Natural killer cell treated with Interleukin-12 subunit alpha and Interleukin-12 subunit beta and Interleukin-15 and Interleukin-18, amount 100 ng/mL, for 72 hours (primary cell): ENCODE measurements around the gene EIF4E3. TPM values are rescaled to one million over a fixed set of nuclear protein-coding genes. Genes with fewer than 3 reads are reported as not detected.

Experiments used
- ATAC-seq, 2 donors: fragments of 150-1000 bp; cut with Tn5 transposase in 1 of 2; sonication (Bioruptor Pico), chemical (Tn5 transposase) in 1 of 2; 2 replicates each; pipeline ENCODE4 v1.10.0; 2021
- DNase-seq: peaks from one replicate; pipeline ENCODE4 v3.0.0; 2022; ENCODE audit warnings: low spot score
- H3K27ac Mint-ChIP-seq, 2 donors: 1 replicate in 1 of 2; 2 replicates in 1 of 2; pipeline ENCODE4 v1.8.0; 2022; ENCODE audit warnings: mixed read lengths in 2 of 2, mild to moderate bottlenecking in 1 of 2, moderate library complexity in 1 of 2
- H3K27me3 Mint-ChIP-seq, 2 donors: 1 replicate in 1 of 2; 2 replicates in 1 of 2; pipeline ENCODE4 v1.8.0; 2022; ENCODE audit warnings: mixed read lengths in 2 of 2
- H3K36me3 Mint-ChIP-seq: one replicate; pipeline ENCODE4 v1.8.0; 2022; ENCODE audit warnings: mixed read lengths
- H3K4me1 Mint-ChIP-seq, 2 donors: 1 replicate in 1 of 2; 2 replicates in 1 of 2; pipeline ENCODE4 v1.8.0; 2022; ENCODE audit warnings: low read depth in 2 of 2, mixed read lengths in 2 of 2, mild to moderate bottlenecking in 1 of 2
- H3K4me3 Mint-ChIP-seq: one replicate; pipeline ENCODE4 v1.8.0; 2022; ENCODE audit warnings: mixed read lengths
- H3K9me3 Mint-ChIP-seq: 2 replicates; pipeline ENCODE4 v1.8.0; 2022; ENCODE audit warnings: mixed read lengths
- total RNA-seq, 2 donors: library from RNA; stranded (reverse); gene quantifications; one replicate each; pipeline ENCODE4 v1.2.3, GENCODE V29; 2022

EIF4E3 gene
- total RNA-seq, 2 donors from 2014 or later, result 20.4 to 24.0 TPM

DNA sequence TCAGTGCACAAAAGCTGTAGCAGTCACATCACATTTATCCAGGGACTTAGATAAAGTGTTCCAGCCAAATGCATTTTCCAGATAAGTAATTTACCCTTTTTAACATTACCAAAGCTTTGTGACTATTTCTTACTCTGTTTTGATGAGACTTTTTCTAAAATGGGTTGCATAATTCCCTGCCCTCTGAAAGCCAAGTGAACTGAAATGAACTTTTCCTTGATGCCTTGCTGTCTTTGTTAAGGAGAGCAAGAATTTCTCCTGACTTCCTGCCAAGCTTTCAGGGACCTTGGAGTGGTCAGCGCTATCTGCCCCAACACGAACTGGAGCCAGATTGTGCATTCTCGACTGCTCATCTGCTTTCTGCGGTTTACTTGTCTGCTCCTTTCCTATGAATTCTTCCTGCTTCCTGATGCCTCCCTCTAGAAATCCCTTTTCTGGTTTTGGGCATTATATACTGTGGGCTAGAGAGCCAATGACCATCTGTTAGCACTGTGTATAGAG, 34.8 kb downstream of the EIF4E3 start:
- Mint-ChIP-seq H3K4me3 (no peak overlapping the region), H3K27ac (no peak overlapping the region), H3K36me3 (peaks cover 5% of the 10 kb centered on the region), H3K27me3 (no peaks in the 10 kb centered on the region), H3K4me1 (peaks cover 3 to 18% of the 10 kb centered on the region in 2 donors), H3K9me3 (no peaks in the 10 kb centered on the region)
- no peak for DNase-seq
- no peak for ATAC-seq

DNA sequence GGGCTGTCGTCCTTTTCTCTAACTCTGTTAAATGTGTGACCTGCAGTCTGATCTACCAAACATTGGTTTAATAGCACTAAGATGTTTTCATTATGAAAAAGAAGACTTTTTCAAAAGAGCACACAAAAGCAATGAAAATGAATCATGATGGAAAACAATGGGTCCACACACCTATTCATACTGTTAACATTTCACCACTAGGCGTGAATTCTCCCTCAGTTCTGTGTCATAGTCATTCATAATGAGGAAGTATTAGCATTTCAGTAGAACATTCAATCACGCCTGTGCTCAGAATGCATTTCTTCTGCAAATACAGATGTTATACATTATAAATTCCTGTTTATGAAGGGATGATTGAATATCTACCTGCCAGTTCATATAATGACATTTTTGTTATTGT, 35.9 kb downstream of the EIF4E3 start:
- Mint-ChIP-seq H3K4me1 (peaks cover 3 to 18% of the 10 kb centered on the region in 2 donors), H3K36me3 (peaks cover 10% of the 10 kb centered on the region), H3K9me3 (no peaks in the 10 kb centered on the region), H3K27ac (no peak overlapping the region), H3K4me3 (no peak overlapping the region), H3K27me3 (no peaks in the 10 kb centered on the region)
- DNase-seq, result no peak
- ATAC-seq, result peak in 1 of 2 donors; percentile 82

DNA sequence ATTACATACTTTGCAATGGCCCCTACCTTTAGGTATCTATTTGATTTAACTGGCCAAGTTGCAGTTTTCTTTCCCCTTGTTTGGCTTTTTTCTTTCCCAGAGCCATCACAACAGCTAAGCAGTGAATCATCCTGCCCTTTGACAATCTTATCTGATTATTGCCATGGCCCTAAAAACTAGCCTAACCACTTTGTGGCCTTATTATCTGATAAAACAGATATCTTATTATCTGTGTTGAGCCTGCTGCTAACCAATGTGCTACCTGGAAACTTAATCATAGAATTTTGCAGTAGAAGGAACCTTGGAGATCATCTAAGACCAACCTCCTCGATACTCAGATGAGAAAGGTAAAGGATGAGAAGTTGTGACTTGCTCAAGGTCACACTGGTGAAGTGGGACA, 37.1 kb downstream of the EIF4E3 start:
- H3K4me1 Mint-ChIP-seq, result peaks cover 3 to 18% of the 10 kb centered on the region in 2 donors
- no peak overlapping the region for H3K27ac Mint-ChIP-seq
- H3K4me3 Mint-ChIP-seq, result no peak overlapping the region
- no peak for DNase-seq
- H3K36me3 Mint-ChIP-seq, result peaks cover 14% of the 10 kb centered on the region
- ATAC-seq, result no peak
- no peaks in the 10 kb centered on the region for H3K27me3 Mint-ChIP-seq
- no peaks in the 10 kb centered on the region for H3K9me3 Mint-ChIP-seq

DNA sequence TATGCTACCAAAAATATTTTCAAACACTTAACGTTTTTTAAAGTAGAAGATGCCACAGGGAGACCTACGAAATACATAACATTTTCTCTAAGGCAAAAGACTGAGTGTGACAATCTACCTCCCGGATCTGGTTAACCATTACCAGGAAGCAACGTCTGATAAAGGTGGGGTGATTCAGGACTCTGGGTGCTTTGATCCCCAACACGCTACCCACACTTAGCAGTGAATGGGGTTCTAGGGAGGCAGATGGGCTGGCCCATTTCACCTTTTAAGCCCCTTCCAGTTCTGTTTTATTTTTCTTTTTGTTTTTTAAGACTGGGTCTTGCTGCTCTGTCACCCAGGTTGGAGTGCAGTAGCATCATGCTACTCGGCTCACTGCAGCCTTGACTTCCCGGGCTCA, 39.5 kb downstream of the EIF4E3 start:
- Mint-ChIP-seq H3K27me3 (no peaks in the 10 kb centered on the region), H3K4me3 (no peak overlapping the region), H3K36me3 (peaks cover 14% of the 10 kb centered on the region), H3K27ac (no peak overlapping the region), H3K4me1 (peaks cover 13 to 26% of the 10 kb centered on the region in 2 donors), H3K9me3 (no peaks in the 10 kb centered on the region)
- DNase-seq (no peak), ATAC-seq (no peak)

DNA sequence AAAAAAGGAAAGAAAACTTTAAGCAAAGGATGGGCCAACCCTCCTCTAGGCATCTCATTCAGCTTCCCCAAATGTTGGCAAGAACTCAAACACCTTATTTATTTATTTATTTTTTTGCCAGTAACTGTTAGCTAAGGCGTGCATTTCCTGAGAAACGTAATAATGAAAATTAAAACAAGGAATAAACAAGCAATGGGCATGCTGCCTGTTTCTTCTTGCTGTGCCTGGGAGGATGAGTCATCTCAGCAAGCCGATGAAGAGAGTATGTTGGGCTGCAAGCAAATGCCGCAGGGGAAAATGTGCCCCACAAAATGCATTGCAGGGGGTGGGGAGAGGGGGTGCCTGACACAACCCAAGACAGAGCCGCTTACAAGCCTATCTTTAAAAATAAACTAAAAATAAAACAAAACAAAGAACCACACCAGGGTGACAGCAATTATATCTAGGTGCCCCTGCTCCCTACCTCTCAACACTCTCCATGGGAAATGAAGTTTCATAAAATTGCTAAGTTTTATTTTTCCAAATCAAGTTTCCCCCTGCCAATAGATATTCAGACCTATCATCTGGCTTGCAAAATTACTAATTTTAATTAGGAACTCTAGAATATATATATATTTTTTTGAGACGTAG, 40.3 kb downstream of the EIF4E3 start:
- DNase-seq, result no peak
- no peaks in the 10 kb centered on the region for H3K27me3 Mint-ChIP-seq
- no peaks in the 10 kb centered on the region for H3K9me3 Mint-ChIP-seq
- no peak overlapping the region for H3K4me3 Mint-ChIP-seq
- H3K4me1 Mint-ChIP-seq, result peaks cover 10 to 21% of the 10 kb centered on the region in 2 donors
- ATAC-seq, result no peak
- no peak overlapping the region for H3K27ac Mint-ChIP-seq
- peaks cover 10% of the 10 kb centered on the region for H3K36me3 Mint-ChIP-seq

DNA sequence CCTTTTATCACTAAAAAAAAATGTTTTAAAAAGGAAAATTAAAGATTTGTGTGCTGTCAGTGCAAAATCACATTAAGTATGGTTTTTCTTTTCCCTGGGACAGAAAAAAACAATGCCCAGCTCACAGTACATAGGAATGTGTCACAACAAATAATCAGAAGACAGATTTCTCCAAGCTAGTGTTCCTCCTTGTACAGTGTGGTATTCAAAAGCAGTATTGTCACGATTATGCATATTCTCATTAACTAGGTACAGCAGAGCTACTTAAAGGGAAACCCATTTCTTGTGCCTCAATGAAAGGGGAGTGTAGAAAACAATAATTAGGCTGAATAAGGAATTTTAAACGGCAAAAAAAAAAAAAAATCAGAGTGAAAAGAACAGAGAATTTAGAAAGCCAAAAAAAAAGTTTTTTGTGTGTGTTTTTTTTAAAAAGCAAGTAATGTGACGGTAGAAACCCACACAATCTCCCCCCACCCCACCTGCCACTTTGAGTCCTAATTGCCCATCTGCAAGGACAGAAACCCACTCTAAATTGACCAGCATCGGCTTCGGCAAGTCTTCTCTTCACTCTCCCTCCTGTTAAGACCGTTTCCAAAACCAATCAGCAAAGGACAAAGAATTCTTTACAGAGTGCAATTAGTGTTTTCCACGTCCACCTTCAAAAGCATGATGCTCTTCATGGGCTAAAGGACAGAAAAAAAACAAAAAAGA, 41.0 kb downstream of the EIF4E3 start:
- no peaks in the 10 kb centered on the region for H3K27me3 Mint-ChIP-seq
- no peak overlapping the region for H3K4me3 Mint-ChIP-seq
- ATAC-seq, result no peak
- no peaks in the 10 kb centered on the region for H3K9me3 Mint-ChIP-seq
- H3K27ac Mint-ChIP-seq, result no peak overlapping the region
- no peak for DNase-seq
- H3K36me3 Mint-ChIP-seq, result peaks cover 8% of the 10 kb centered on the region
- peaks cover 10 to 20% of the 10 kb centered on the region in 2 donors for H3K4me1 Mint-ChIP-seq

DNA sequence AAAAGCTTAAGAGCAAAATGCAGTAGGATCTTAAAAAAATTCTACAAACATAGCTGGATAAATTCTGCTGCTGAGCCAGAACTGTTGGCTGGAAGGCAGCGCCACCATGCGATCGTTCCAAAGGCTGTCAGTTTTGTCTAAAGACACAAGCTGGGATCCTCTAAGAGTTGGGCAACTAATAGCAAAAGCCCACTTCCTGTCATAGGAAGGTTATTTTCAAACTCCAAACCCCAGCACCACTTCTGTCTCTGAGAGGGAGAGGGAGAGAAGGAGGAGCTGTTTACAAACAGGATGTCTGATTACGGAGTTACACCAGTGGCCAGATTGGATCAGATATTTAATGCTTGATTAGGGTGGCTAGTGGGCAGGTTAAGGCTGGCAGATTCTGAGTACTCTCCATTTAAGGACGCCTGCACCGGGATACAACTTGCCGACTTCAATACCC, 44.0 kb downstream of the EIF4E3 start:
- H3K9me3 Mint-ChIP-seq, result no peaks in the 10 kb centered on the region
- no peak for DNase-seq
- no peaks in the 10 kb centered on the region for H3K27me3 Mint-ChIP-seq
- peak overlapping the region; percentile 44 to 59 for H3K27ac Mint-ChIP-seq
- peaks cover 10 to 11% of the 10 kb centered on the region in 2 donors for H3K4me1 Mint-ChIP-seq
- ATAC-seq, result peak; percentile 72 to 73
- H3K36me3 Mint-ChIP-seq, result peaks cover 8% of the 10 kb centered on the region
- no peak overlapping the region for H3K4me3 Mint-ChIP-seq

DNA sequence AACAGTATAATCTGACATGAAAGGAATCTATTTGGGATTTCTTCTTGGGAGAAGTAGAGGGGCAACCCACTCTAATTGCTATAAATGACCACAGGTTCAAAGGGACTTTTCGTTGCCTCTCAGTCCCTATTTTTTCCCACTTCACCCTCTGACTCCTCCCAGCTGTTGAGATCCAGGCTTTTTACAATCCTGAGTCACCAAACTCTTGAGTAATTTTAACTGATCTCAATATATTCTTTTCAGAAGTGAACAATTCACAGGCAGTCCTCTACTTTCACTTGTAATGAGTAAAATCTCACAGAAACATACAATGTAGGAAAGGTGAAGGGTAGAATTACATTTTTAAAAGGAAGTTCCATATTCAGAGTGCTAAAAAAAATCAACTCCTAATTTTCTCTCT, 44.6 kb downstream of the EIF4E3 start:
- H3K36me3 Mint-ChIP-seq, result peaks cover 8% of the 10 kb centered on the region
- H3K9me3 Mint-ChIP-seq, result no peaks in the 10 kb centered on the region
- ATAC-seq (no peak), DNase-seq (no peak)
- H3K4me3 Mint-ChIP-seq, result no peak overlapping the region
- H3K4me1 Mint-ChIP-seq, result peaks cover 10 to 11% of the 10 kb centered on the region in 2 donors
- peak overlapping the region; percentile 44 to 59 for H3K27ac Mint-ChIP-seq
- H3K27me3 Mint-ChIP-seq, result no peaks in the 10 kb centered on the region

DNA sequence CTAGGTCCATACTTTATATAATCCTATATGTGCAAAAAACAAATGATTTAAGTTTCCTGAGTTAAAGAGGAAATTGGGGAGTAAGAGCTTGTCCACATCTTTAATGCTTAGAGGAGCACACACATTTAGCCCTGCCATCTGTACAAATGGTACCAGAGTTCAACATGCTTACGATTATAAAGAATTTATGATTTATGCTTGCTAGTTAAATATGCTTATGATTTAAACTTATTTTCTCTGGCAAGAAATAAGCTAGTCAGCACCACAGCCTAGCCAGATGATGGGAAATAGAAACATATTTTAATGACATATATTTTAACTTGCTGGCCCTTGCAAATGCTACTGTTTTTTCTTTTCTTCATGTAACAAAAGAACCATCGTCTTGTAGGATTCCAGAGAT, 48.3 kb downstream of the EIF4E3 start:
- H3K9me3 Mint-ChIP-seq, result no peaks in the 10 kb centered on the region
- DNase-seq (no peak), ATAC-seq (no peak)
- H3K36me3 Mint-ChIP-seq, result no peaks in the 10 kb centered on the region
- no peak overlapping the region for H3K27ac Mint-ChIP-seq
- H3K27me3 Mint-ChIP-seq, result no peaks in the 10 kb centered on the region
- H3K4me1 Mint-ChIP-seq, result peaks cover 10 to 11% of the 10 kb centered on the region in 2 donors
- no peak overlapping the region for H3K4me3 Mint-ChIP-seq

DNA sequence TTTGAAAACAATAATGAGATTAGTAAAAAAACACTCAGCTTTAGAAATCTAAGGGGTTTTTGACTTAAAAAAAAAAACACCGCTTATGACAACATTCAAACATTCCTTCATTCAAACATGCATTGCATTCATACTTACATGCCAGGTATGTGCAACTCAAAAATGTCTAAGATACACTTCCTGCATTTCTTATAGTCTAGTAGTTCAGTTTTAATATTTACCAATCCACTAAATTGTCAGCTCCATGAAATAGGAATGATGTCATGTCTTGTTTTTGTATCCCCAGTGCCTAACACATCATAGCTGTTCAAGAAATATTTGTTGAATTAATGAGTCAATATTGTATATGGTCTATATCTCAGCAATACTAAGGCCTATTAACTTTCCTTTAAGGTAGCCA, 51.7 kb downstream of the EIF4E3 start:
- H3K4me1 Mint-ChIP-seq, result peaks cover 0 to 5% of the 10 kb centered on the region in 2 donors
- no peak overlapping the region for H3K4me3 Mint-ChIP-seq
- H3K27ac Mint-ChIP-seq, result no peak overlapping the region
- no peaks in the 10 kb centered on the region for H3K9me3 Mint-ChIP-seq
- no peaks in the 10 kb centered on the region for H3K36me3 Mint-ChIP-seq
- DNase-seq (no peak), ATAC-seq (no peak)
- H3K27me3 Mint-ChIP-seq, result no peaks in the 10 kb centered on the region

DNA sequence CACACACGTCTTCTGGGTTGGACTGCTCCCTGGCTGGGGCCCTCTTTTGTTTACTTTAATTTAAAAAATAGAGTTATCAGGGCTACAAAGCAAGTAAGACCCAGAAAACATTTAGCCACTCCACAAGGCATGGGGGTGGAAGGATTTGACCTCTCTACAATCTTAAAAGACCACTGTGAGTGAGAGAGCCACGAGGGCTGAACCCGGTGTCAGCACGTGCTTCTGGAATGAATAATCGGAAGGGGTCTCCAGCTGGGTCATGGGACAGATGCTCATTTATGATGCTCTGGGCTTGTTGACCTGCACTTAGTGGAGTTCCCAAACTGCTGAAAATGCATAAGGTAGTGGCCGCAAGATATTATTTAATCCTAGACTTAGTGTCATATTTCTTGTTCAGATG, 52.4 kb downstream of the EIF4E3 start:
- Mint-ChIP-seq H3K36me3 (no peaks in the 10 kb centered on the region), H3K27ac (no peak overlapping the region), H3K4me1 (peaks cover 0 to 10% of the 10 kb centered on the region in 2 donors), H3K4me3 (no peak overlapping the region), H3K9me3 (no peaks in the 10 kb centered on the region), H3K27me3 (no peaks in the 10 kb centered on the region)
- ATAC-seq (no peak), DNase-seq (no peak)

DNA sequence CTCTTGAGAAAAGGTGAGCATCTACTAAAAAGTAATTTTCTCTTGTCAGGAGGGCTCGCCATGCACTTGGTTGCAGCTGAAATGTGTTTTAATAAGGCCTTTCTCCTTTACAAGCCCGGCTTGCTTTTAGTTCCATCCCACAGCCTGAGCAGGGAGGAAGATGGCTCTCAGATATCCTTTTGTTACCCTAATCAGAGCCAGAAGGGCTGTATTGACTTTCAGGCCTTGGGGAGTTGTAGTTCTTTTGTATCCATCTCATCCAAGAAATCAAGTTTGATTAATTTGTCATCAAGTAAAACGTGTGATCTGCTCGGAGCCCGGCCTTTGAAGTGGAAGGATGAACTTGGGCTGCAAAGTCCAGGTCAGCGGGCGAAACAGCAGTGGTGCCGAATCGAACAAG, 52.9 kb downstream of the EIF4E3 start:
- no peak for ATAC-seq
- H3K27ac Mint-ChIP-seq, result no peak overlapping the region
- no peaks in the 10 kb centered on the region for H3K36me3 Mint-ChIP-seq
- peaks cover 0 to 11% of the 10 kb centered on the region in 2 donors for H3K4me1 Mint-ChIP-seq
- H3K27me3 Mint-ChIP-seq, result no peaks in the 10 kb centered on the region
- no peak overlapping the region for H3K4me3 Mint-ChIP-seq
- no peaks in the 10 kb centered on the region for H3K9me3 Mint-ChIP-seq
- no peak for DNase-seq

DNA sequence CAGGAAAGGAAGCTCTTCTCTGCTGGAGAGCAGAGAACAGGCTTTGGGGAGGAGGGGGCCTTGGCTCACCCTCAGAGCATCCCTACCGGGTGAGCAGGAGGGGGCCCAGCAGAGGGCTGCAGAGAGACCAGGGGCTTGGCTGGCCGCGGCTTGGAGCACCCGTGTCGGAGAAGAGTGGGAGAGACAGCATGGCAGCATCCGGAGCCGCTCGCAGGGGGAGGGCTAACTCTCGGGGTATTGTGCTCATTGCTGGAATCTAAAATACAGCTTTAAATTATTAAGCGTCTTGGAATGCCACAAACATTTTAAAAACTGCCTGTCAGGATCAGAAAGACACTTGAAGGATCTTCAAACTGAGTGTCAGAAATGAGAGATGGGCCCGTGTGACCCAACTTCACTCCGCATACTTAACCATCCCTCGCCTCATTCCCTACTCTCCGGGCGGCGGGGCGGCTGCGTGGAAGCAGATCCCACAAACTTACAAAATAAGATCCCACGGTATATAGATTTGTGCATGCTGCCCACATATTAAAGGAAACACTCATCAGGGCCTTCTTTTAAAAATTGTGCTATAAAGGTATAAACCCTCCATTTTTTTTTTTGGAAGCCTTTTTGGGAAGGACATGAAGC, 53.9 kb downstream of the EIF4E3 start:
- H3K27me3 Mint-ChIP-seq, result no peaks in the 10 kb centered on the region
- no peak for DNase-seq
- no peak overlapping the region for H3K4me3 Mint-ChIP-seq
- no peaks in the 10 kb centered on the region for H3K9me3 Mint-ChIP-seq
- peaks cover 0 to 11% of the 10 kb centered on the region in 2 donors for H3K4me1 Mint-ChIP-seq
- H3K36me3 Mint-ChIP-seq, result peaks cover under 1% of the 10 kb centered on the region
- ATAC-seq, result no peak
- no peak overlapping the region for H3K27ac Mint-ChIP-seq

DNA sequence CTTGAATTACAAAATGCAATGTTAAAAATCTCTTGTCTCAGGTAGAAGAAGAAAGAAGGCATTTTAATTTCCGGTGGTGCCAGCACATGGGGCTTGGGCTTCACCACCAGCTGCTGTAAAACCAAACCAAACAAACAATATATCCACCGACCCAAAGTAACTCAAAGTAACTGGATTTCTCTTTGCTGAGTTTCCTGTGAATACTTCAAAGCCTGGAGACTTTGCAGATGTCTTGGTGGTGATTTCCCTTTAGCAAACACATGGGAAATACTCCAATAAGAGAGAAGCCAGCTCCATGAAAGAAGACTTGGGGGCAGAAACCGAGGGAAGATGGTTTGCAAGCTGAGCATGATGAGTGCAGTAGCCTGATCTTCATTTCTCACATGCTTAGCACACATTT, 62.6 kb downstream of the EIF4E3 start:
- Mint-ChIP-seq H3K36me3 (peaks cover 12% of the 10 kb centered on the region), H3K9me3 (peaks cover 8% of the 10 kb centered on the region), H3K4me3 (no peak overlapping the region), H3K27me3 (no peaks in the 10 kb centered on the region), H3K4me1 (peaks cover 13 to 18% of the 10 kb centered on the region in 2 donors), H3K27ac (no peak overlapping the region)
- DNase-seq (no peak), ATAC-seq (no peak)
